Measurements from ENCODE around the gene SND1.

SND1 gene

DNA sequence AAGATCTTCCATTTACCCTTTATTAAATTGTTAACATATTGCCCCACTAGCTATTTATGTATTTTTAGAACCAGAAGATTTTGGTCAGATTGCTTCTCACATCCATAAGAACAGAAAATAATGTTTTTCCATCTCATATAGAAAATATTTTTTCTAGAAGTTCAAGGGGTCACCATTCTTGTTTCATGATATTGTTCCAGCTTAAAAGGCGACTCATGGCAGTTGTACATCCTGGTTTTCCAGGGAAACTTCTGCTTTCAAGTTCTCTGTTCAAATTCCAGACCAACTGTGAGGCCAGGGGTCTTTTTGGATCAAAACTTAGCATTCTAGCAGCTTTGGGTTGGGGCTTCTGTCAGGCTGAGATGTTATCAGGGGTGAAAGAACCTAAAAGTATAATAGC, 294.9 kb downstream of the SND1 start:
- no peak for DNase-seq (ENCODE audit: low read depth in 1 of 2, low spot score in 1 of 2)
- no peak overlapping the region for H3K4me3 ChIP-seq (replicated peaks; ENCODE audit: insufficient read depth, low read length)
- no peaks in the 10 kb centered on the region for H3K27me3 ChIP-seq (ENCODE audit: insufficient read depth, poor library complexity, severe bottlenecking)
- no peak overlapping the region for H3K27ac ChIP-seq (replicated peaks)
- TF ChIP-seq REST (IDR thresholded peaks at IDR 0.05; ENCODE audit: insufficient replicate concordance, low read depth): no peak
- TF ChIP-seq GABPA (IDR thresholded peaks at IDR 0.05; ENCODE audit: low read depth): no peak
- no peak for TF ChIP-seq POLR2AphosphoS5 (IDR thresholded peaks at IDR 0.05; ENCODE audit: low read depth)
- TF ChIP-seq, protein P1, sequence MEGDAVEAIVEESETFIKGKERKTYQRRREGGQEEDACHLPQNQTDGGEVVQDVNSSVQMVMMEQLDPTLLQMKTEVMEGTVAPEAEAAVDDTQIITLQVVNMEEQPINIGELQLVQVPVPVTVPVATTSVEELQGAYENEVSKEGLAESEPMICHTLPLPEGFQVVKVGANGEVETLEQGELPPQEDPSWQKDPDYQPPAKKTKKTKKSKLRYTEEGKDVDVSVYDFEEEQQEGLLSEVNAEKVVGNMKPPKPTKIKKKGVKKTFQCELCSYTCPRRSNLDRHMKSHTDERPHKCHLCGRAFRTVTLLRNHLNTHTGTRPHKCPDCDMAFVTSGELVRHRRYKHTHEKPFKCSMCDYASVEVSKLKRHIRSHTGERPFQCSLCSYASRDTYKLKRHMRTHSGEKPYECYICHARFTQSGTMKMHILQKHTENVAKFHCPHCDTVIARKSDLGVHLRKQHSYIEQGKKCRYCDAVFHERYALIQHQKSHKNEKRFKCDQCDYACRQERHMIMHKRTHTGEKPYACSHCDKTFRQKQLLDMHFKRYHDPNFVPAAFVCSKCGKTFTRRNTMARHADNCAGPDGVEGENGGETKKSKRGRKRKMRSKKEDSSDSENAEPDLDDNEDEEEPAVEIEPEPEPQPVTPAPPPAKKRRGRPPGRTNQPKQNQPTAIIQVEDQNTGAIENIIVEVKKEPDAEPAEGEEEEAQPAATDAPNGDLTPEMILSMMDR (IDR thresholded peaks at IDR 0.05; ENCODE audit: insufficient read depth, low read length): no peak
- TF ChIP-seq SPI1 (IDR thresholded peaks at IDR 0.05; ENCODE audit: borderline replicate concordance, low read depth): no peak

DNA sequence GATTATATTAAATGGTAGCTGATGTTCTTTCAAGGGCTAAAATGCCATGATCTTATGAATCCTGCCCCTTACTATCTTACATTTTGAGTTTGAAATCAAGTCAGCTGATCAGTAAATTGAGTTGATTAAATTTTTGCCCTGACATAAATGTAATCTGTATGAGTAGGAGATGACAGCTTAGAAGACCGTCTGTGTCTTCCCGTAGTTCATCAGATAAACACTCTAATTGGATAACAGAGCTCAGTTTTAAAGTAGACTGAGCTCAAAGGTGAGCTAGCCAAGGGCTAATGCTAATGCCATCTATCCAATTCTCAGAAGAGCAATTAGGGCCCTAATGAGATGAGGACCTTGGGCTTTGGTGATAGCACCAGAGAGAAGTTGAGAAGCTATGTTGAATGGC, 296.3 kb downstream of the SND1 start:
- TF ChIP-seq, protein P1 (IDR thresholded peaks at IDR 0.05; ENCODE audit: insufficient read depth, low read length): no peak
- TF ChIP-seq GABPA (IDR thresholded peaks at IDR 0.05; ENCODE audit: low read depth) (no peak), SPI1 (IDR thresholded peaks at IDR 0.05; ENCODE audit: borderline replicate concordance, low read depth) (no peak), POLR2AphosphoS5 (IDR thresholded peaks at IDR 0.05; ENCODE audit: low read depth) (no peak), REST (IDR thresholded peaks at IDR 0.05; ENCODE audit: insufficient replicate concordance, low read depth) (no peak)
- no peaks in the 10 kb centered on the region for H3K27me3 ChIP-seq (ENCODE audit: insufficient read depth, poor library complexity, severe bottlenecking)
- no peak for DNase-seq (ENCODE audit: low read depth in 1 of 2, low spot score in 1 of 2)
- no peak overlapping the region for H3K27ac ChIP-seq (replicated peaks)
- H3K4me3 ChIP-seq (replicated peaks; ENCODE audit: insufficient read depth, low read length): no peak overlapping the region

DNA sequence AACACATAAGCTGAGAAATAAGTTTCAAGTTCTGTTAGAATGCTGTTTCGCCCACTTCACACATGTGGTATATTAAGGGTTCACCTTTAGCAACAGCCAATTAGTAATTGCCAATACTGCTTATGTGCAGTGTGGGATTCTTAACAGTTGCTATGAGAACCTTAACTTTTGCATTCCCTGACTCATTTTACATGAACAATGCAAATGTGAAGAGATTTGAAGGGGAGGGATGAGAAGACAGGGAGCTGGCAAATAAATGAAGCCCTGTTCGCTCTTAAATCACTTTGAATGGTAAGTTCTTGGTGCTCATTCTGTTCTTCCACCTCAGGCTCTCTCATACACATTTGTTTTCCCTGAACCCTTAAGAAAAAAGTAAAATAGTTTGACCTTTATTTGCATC, 296.9 kb downstream of the SND1 start:
- no peak overlapping the region for H3K27ac ChIP-seq (replicated peaks)
- H3K27me3 ChIP-seq (ENCODE audit: insufficient read depth, poor library complexity, severe bottlenecking): no peaks in the 10 kb centered on the region
- DNase-seq (ENCODE audit: low read depth in 1 of 2, low spot score in 1 of 2): no peak
- H3K4me3 ChIP-seq (replicated peaks; ENCODE audit: insufficient read depth, low read length): no peak overlapping the region
- TF ChIP-seq GABPA (IDR thresholded peaks at IDR 0.05; ENCODE audit: low read depth): no peak
- TF ChIP-seq SPI1 (IDR thresholded peaks at IDR 0.05; ENCODE audit: borderline replicate concordance, low read depth): no peak
- no peak for TF ChIP-seq POLR2AphosphoS5 (IDR thresholded peaks at IDR 0.05; ENCODE audit: low read depth)
- no peak for TF ChIP-seq REST (IDR thresholded peaks at IDR 0.05; ENCODE audit: insufficient replicate concordance, low read depth)
- TF ChIP-seq, protein P1 (IDR thresholded peaks at IDR 0.05; ENCODE audit: insufficient read depth, low read length): no peak

Measured in HL-60 (cell line).